Activated CD4-positive, alpha-beta T cell treated with anti-CD3 and anti-CD28 coated beads, Interleukin-2, amount 50 U/mL, for 1 hour (primary cell): ENCODE results near the gene ZNF827.

ENCODE experiments used
- DNase-seq: peaks from one replicate; pipeline ENCODE4 v3.0.0-alpha.2; 2020

The ZNF827 gene

DNA sequence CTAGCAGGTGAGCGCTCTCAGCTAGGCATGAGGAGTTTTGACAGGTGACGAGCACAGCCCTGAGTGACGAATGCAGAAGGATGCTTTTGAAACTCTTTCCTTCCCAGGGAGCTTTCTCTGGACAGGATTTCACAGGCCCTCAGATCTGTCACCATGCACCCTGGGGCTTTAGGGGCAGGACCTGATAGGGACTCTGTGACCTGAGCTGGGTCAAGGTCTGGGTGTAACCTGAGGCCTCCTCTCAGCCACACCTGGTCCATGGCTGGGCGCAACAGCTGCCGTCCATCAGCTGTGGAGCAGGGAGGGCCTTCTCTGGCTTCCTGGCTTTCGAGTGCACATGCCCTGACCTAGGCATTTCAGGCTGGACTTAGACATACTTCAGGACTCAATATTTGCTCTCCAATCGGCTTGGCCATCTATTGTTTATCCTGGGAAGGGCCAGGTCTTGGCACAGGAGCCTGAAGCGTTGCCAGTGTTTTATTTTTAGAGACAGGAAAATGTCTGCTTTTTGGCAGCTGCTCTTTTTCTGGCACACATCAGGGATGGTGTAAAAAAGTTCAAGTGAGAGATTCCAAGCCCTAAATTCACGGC, 202.3 kb downstream of the ZNF827 start:
- no peak for DNase-seq

DNA sequence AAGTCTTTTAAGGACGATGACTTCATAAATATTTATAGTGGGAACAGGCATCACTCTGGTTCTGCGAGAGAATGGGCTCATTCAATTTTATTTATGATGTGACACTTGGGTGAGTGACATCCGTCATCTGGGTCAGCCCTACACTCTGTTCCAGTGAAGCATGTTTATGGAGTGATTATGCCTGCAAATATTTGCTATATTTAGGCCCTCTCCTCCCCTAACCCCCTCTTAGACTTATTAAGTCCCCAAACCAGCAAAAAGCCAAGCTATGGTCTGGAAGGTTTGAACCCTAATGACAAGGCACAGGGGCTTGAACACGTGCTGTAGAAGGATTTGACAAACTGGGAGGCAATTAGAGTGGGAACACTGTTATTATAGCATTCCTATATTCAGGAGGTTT, 202.8 kb downstream of the ZNF827 start:
- DNase-seq = no peak

DNA sequence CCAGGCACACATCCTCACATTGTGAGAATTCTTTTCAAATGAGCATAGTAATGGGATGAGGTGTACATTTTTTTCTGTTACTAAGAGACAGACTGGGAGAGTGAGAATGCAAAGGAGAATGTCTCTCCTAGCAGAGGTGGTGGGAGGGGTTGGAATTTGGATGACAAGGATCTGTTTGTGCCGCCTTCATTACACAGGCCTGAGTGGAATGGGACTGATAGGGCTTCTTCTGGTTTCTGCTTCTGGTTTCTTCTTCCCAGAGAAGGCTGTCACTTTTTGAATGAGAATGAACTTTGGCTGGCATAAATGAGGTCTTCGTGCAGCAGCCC, 203.3 kb downstream of the ZNF827 start:
- DNase-seq = no peak

DNA sequence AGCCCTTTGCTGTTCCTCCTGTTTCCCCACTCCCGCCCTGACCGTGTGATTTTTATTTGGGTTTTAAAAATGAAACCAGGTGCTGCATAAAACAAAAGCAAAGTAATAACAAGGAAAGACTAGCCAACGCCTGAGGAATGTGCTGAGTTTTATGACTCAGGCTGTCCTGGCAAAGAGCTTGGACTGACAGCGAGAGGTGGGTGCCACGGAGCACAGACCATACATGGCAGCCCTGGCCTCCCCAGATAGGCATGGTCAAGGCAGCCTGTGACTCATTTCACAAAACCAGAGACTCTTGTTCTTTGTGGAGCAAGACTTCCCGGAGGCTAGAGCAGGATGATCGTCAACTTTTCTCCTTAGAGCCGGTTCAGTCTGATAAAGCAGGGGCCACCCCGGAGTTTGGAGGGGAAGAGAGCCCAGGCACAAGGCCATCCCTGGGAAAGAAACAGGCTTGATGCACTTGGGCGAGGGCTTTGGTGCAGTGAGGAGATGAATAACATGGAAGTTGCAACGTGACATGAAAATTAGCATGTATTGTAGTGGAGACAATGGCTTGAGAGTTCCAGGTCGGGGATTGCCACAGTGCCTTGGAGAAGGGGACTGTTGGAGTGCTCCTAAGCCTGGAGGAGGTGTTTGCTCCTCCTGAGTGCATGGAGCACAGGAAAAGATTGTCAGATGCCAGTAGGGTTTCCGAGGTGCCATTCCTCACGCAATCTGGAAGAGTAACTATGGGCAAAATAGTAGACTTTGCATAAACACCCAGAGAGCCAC, 203.9 kb downstream of the ZNF827 start:
- DNase-seq = no peak

DNA sequence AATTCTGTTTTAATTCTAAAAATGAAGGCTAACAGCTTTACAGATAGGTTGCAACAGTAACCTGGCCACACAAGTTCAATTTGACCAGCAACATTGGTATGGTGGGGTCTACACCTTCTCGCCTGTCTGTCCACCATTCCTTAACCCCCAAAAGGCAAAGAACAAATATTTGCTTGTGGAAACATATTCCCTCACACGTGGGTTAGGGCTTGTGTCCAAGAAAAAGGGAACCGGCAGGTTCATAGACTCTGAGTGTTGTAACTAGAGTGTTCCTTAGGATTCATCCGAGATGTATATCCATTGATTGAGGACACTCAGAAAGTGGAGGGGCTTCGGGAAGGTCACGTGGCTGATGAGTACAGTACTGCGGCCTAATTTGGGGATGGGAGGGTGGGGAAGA, 204.6 kb downstream of the ZNF827 start:
- no peak for DNase-seq

DNA sequence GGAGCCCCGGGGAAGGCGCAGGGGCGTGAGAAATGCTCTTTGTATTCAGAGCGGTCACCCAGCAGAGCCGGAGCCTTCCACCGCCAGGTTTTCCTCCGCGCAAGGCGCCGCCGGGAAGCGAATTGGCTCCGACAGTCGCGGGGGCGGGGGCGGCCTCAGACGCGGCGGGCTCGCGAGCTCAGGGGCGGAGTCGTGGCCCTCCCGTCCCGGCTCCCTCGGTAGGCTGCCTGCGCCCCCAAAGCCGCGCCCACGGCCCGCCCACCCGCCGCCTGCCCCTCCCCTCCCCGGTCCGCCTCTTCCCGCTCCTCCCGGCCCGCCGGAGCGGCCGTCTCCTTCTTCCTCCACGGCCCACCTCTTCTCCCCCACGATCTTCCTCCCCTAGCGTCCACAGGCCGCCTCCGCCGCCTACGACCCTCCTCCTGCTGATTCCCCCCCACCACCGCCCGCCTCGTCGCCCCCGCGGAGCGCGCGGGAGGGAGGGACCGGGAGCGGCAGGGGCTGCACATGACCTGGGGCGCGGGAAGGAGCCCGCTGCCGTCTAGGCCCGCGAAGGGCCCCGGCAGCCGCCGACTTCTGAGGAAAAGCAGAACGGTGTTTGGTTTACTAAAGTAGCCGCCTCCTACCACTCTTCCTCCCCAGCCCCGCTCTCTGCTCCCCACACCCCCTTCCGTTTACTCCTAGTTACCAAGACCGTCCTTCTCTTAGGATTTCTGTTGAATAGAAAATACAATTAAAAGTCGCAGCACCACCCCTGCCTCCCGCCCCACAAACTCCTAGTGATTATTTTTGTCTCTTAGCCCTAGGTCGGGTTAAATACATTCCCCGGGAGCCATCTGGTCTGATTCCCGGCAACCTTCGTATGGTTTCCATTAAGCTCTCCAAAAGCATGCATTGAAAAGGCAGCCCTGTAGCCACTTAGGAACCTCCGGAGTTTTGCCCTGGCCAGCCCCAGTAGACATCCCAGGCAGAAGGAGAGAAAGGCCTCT, 205.4 kb downstream of the ZNF827 start:
- peak; percentile 76 for DNase-seq

DNA sequence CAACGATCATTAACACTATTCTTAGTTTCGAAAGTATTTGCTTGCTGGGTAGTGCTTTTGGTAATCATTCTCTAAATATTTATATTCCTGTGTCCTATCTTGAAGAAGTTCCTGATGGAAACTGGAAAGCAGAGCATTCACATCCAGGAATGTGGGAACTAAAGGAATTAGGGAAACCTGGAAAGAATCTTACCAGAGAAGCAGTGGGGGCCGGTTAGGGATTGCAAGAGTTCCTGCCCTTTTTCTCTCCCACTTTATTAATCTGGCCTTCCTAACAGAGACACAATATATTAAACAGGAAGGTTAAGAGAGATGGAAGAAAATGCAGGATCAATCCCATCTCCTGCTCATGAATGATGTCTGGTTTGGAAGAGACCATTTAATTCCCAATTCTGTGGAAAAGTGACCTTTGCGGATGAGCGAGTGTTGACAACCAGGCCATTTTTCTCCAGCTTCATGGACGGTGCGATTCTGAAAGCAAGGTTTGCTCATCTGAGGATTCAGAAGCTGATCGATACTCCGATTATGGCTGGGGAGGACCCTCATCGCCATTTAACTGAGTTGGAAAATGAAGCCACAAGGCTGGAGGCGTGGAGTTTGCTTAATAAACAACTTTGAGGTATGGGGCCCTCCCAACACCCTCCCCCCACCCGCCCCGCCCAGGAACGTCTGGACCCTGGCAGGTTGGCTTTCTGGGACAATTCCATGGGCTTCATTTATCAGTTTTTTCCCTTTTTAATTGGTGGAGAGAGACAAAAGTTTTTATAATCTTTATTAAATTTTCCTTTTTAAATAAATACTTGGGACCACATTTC, 206.4 kb downstream of the ZNF827 start:
- no peak for DNase-seq

DNA sequence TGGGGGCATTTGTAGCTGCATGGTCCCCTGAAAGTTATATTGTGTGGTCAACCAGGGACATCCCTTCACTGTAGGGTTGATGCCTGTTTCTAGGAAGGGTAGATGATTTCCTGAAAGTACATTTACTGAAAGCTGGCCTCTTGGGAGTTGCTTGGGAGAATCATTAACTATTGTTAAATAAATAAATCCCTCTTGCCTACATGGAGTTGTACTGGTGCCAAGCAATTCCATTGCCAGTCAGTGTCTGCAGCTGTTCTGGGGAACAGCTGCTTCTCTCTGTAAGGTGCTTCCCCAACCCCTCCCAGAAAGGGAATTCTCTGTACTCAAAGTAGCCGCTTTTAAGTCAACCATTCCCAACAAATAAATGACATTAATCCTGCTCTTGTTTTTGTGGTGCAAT, 207.6 kb downstream of the ZNF827 start:
- no peak for DNase-seq

DNA sequence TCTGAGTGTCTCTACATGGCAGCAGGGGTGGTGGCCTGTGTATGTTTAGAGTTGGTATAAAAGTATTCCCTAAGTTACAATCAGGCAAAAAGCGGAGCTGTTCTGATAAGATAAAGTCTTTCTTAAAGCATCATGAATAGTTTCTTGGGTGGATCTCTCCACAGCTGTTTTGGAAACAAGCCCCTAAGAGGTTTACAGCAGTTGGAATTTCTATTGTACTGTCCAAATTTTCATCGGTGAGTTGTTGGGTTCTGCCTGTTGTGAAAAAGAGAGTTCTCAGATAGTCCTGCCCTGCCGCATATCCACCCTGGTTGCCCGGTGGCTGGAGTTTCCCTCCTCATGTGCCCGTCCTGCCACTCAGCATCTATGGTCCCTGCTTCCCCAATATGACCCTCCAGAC, 208.6 kb downstream of the ZNF827 start:
- no peak for DNase-seq

DNA sequence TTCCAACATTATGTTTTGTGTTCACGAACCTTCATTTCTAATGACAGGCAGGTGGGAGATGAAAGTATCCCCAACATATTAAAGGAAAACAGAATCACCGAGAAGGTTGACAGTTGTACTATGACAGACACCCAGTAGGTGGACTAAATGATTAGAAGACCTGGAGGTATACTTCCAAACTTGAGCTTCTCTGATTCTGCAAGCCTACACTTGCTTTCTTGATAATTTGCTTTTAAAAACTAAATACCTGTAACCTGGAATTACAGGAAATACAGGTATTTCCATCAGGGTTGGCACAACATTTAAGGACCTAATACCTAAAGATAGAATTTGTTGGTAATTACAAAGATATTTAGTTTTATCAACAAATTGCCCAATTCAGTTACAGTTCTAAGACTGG, 215.3 kb downstream of the ZNF827 start:
- no peak for DNase-seq

DNA sequence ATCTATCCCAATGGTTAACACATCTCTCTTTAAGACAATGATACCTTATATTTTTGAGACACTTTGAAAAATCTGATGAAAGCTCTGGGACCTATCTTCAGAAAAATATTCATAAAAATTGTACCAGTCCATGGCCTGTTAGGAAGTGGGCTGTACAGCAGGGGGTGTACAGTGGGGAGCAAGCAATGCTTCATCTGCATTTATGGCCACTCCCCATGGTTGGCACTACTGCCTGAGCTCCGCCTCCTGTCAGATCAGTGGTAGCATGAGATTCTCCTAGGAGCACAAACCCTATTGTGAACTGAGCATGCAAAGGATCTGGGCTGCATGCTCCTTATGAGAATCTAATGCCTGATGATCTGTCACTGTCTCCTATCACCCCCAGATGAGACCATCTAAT, 216.1 kb downstream of the ZNF827 start:
- no peak for DNase-seq

DNA sequence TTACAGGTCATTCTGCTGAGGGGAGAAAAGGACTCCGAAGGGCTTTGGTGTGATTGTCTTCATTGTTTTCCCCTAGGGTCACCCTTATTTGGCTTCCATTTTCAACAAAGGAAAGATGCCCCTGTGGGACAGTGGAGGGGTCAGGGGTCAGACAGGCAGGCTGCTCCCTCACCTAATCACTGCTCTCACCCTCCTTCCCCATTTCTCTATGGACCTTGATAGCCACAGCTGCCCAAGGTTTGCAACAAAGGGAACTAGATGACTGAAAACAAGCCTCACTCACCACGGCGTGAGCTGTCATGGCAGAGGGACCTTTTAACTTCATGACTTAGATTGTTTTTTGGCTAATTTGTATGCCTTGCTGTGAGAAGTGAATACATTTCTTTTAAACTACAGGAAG, 218.0 kb downstream of the ZNF827 start:
- no peak for DNase-seq

DNA sequence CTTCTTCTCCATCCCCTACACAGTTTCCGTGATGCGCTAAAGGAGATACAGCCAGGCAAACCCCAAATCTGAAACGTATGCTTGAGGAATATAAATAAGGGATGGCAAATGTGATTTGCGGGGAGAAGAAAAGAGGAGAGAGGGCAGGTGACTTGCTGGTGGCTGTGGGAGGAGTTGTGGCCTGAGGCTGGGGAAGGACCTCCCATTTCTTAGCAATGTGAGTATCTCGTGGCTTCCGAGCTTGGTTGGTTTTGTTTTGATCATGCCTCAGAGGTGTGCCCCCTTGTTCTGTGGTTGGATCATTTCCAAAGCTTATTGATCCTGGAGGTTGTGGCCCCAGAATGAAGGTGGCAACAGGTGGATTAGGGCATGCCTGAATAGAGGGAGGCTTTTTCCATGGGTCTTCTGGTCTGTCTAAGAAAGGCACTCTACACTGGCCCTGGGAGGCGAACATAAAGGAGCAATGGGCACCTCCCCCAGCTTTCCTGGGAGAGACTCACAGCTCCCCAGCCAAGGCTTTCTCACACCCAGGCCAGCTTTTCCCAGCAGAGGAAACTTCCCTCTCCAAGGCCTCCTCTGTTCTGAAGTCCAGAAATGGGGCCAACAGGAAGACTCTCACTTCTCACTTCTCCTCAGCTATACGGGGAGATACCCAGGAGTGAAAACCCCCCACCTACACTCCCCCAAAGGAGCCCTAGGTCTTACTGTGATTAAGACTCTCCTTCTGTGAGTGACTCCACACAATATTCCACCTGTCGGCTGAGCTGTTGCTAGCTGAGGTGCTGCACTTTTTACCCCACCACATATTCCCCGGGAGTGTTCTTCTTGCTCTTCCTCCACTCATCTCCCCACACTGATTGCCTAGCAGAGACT, 218.6 kb downstream of the ZNF827 start:
- DNase-seq = no peak

DNA sequence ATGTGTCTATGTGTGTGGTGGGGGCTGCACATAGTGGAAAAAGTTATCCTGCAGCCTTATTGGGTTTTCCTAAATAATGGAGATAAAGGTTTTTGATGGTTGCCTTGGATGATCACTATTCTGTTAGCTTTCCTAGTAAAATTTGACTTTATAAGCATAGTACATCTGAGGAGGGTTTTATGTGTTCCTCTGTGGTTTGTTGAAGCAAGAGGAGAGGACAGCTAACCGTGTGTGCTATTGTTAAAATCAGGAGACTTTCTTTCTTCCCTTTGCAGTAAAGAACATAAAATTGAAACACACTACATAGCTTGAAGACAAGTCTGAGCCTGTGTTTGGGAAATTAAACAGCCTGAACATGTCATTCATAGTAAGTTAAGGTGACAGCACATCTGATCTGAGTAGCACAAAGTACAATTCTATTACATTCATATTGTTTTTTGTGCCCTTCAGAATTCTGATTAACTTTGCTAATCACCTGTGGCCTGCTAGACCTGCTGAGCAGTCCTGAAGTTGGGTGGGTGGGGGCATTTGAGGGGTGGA, 221.9 kb downstream of the ZNF827 start:
- no peak for DNase-seq

DNA sequence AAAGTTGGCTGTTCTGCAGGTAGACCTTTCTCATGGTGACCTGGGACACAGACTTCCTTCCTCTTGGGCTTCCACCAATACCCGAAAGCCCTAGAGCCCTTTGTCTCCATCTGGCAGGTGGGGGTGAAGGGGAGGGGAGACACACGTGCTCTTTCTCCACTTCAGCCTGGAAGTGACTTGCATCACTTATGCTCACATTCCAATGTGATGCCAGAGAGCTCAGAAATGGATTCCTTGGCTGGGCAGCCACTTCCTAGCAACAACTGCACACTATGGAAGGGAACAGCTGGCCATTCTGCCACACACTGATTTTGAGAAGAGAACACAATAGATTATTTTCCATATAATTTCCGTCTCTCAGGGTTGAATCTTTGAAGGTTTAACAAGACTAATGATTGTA, 222.4 kb downstream of the ZNF827 start:
- DNase-seq = no peak

DNA sequence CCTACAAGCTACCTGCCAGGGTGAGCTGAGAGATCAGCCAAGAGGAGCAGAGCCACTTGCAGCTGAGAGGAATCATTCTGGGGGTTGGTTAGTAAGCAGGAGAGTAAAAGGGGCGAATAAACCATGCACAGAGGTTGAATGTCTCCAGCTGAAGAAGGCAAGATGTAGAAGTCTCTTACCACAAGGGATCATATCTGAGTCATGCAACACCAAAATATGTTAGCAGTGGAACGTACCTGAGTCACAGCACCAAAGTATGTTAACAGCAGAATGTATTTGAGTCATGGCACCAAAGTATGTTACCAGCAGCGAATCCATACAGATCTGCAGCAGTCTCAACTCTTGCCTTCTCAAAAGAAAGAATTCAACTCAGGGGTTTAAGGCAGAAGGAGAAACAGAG, 228.8 kb downstream of the ZNF827 start:
- DNase-seq = no peak

DNA sequence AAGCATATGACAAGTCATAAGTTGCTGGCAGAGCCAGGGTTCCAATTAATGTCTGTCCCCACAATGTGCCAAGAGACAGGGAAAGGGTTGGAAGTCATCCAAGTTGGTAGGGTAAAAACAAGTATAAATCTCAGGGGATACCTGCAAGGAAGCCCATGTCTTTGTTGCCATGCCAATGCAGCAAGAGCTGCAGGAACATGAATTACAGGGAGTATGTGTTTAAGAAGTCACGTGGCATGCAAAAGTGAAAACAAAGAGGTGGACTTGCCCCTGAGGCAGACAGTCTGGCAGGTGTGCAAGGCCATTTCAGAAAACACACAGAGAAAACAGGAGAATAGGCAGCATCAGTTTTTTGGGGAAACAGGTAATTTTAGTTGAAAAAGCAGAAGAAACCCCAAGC, 229.3 kb downstream of the ZNF827 start:
- no peak for DNase-seq
